ENCODE results near the gene NUBP2. TPM values are rescaled to one million over a fixed set of nuclear protein-coding genes. Genes with fewer than 3 reads are reported as not detected.

NUBP2 gene
- polyA plus RNA-seq, 2 of the 4 experiments (the other 2 are of a cell fraction), result 24.7 to 65.3 TPM

- TF ChIP-seq CTCF (IDR thresholded peaks at IDR 0.05), result no peak
- no peak for TF ChIP-seq TP53 (CRISPR knock-in tag; IDR thresholded peaks at IDR 0.05)
Measured at GRCh38 chr16:1740781-1741490, 41.8 kb upstream of the NUBP2 start (continued).

- no peak for DNase-seq (ENCODE audit: low read depth in 1 of 2, low spot score in 1 of 2)
- Histone ChIP-seq H3K4me2 (no peak overlapping the region), H3K27ac (no peak overlapping the region), H3K4me3 (no peak overlapping the region), H3K4me1 (peaks cover 15% of the 10 kb centered on the region), H3K9me3 (no peaks in the 10 kb centered on the region; the same call in 2 of the 3 replicates)
- no peak for FAIRE-seq
- TF ChIP-seq TFCP2L1 (CRISPR knock-in tag; IDR thresholded peaks at IDR 0.05), result no peak
- TF ChIP-seq CHD4 (IDR thresholded peaks at IDR 0.05; ENCODE audit: borderline replicate concordance), result no peak
- no peak for TF ChIP-seq ZFP36 (IDR thresholded peaks at IDR 0.05; ENCODE audit: borderline replicate concordance, partially characterized antibody)
- no peak for TF ChIP-seq MAX (IDR thresholded peaks at IDR 0.05)
- no peak for TF ChIP-seq CHD2 (IDR thresholded peaks at IDR 0.05; ENCODE audit: low read length, partially characterized antibody)
- TF ChIP-seq BCL3 (IDR thresholded peaks at IDR 0.05), result no peak
- no peak for TF ChIP-seq RAD21 (conservative IDR thresholded peaks at IDR 0.05 in 1 of 2, IDR thresholded peaks at IDR 0.05 in 1 of 2)
- no peak for TF ChIP-seq ZNF302 (CRISPR knock-in tag; IDR thresholded peaks at IDR 0.05)
- no peak for TF ChIP-seq KDM1A (IDR thresholded peaks at IDR 0.05; ENCODE audit: low read depth)
- TF ChIP-seq CEBPB (IDR thresholded peaks at IDR 0.05), result no peak
- TF ChIP-seq HOXB13 (CRISPR knock-in tag; IDR thresholded peaks at IDR 0.05; ENCODE audit: low read depth), result no peak
- no peak for TF ChIP-seq USF2 (IDR thresholded peaks at IDR 0.05)
- TF ChIP-seq ELK1 (IDR thresholded peaks at IDR 0.05; ENCODE audit: low read depth, low read length), result no peak
- ATAC-seq, result no peak
- 96% methylated on average over 10 of the region's 19 CpGs for WGBS (ENCODE audit: missing lambda C conversion rate)
- ChIA-PET CTCF (interaction anchor here (1.1 to 1.3 kb wide), 3 partner anchors 15 to 35 kb away, joined by 3 to 4 read pairs (median 3); partner anchors contain the start of gene MAPK8IP3), POLR2A (no interaction called here)
Measured at GRCh38 chr16:1741553-1742165, 41.1 kb upstream of the NUBP2 start.

Data from A549 (cell line).